Stimulated activated naive CD4-positive, alpha-beta T cell treated with Interleukin-2 at 50 U/mL for 16 hours (primary cell): ENCODE measurements around the gene MYH7B.

ENCODE experiments used
- DNase-seq: peaks from one replicate; lab custom pipeline; 2025; lab: John Stamatoyannopoulos, UW

Gene MYH7B

GRCh38 chr20:34945315-34946077 lies 10.2 kb upstream of the MYH7B start:
- no peak for DNase-seq

- DNase-seq = no peak
These were observed 9.0 kb upstream of the MYH7B start for GRCh38 chr20:34946661-34947060.

GRCh38 chr20:34947336-34947735 lies 8.3 kb upstream of the MYH7B start:
- DNase-seq = no peak

DNA sequence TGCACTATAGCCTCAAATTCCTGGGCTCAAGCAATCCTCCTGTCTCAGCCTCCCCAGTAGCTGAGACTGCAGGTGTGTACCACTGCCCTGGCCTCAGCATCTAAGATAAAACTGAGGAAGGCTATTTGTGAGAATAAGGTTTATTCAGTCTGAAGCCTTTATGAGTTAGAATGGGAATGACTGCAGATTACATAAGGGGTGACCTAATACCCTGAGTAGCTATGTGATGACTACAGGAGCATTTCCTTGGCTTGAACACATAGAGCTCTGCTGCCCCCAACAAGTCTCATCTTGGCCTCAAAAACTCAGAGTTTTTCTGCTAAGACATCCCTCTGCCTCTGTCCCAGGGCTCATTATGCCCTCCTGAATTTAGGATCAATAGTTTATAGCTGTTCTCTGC lies 7.6 kb upstream of the MYH7B start:
- DNase-seq = no peak

GRCh38 chr20:34949120-34949519 lies 6.5 kb upstream of the MYH7B start:
- no peak for DNase-seq

- no peak for DNase-seq
These were observed 4.4 kb upstream of the MYH7B start for GRCh38 chr20:34951252-34951651.

- DNase-seq = no peak
These were observed 4.0 kb upstream of the MYH7B start for GRCh38 chr20:34951652-34952051.

- no peak for DNase-seq
These were observed 3.0 kb upstream of the MYH7B start for GRCh38 chr20:34952671-34953070.

- DNase-seq = no peak
These were observed 1.7 kb upstream of the MYH7B start for GRCh38 chr20:34953960-34954359.

GRCh38 chr20:34954904-34955230 lies 801 bp upstream of the MYH7B start:
- DNase-seq = no peak

GRCh38 chr20:34956041-34956458 lies 382 bp downstream of the MYH7B start:
- no peak for DNase-seq

DNA sequence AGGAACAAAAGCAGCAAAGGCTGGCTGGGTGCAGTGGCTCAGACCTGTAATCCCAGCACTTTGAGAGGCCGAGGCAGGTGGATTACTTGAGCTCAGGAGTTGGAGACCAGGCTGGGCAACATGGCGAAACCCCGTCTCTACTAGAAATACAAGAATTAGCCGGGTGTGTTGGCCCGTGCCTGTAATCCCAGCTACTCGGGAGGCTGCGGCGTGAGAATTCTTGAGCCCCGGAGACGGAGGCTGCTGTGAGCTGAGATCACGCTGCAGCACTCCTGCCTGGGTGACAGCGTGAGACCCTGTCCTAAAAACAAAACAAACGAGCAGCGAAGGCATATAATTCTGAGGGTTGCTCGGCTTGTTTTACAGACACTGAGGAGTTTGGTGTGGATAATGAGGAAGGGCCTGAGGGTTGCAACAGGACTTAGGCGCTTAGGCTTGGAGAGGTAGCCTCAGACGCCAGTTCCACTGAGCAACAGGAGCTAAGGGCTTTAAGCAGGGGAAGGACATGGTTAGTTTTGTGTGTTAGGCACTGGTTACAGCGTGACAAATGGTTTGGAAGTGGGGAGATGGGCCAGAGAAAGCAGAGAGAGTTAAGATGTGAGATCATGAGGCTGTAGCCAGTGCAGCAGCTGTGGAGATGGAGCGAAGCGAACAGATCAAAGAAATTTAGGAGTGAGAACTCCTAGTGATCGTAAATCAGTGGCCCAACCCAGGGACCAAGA lies 1.2 kb downstream of the MYH7B start:
- DNase-seq = no peak

DNA sequence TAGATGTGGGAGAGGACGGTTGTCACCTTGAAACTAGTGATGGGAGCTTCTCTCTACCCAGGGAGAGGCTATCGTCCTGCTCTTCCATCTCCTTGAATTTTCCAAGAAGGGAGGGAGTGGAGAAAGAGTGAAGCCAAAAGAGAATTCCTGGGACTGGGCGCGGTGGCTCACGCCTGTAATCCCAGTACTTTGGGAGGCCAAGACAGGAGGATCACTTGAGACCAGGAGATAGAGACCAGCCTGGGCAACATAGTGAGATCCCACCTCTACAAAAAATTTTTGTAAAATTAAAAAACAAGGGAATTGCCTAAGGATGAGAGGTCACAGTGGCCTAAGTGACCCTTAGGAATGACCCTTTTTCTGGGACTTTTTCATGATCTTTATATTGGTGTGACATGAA lies 8.8 kb downstream of the MYH7B start:
- DNase-seq = no peak

DNA sequence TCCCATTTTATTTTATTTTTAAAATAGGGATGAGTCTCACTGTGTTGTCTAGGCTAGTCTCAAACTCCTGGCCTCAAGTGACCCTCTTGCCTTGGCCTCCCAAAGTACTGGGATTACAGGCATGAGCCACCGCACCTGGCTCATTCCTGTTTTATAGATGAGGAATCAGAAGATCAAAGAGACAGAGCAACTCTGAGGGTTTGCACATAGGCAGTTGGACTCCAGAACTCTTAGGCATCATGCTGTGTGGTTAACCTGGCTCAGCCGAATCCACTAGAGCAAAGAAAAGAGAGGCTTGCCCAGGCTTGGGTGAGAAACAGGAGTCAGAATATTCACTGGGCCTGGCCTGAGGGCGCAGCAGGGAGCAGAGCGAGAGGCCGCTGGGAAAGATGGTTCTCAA lies 9.4 kb downstream of the MYH7B start:
- DNase-seq = no peak

DNA sequence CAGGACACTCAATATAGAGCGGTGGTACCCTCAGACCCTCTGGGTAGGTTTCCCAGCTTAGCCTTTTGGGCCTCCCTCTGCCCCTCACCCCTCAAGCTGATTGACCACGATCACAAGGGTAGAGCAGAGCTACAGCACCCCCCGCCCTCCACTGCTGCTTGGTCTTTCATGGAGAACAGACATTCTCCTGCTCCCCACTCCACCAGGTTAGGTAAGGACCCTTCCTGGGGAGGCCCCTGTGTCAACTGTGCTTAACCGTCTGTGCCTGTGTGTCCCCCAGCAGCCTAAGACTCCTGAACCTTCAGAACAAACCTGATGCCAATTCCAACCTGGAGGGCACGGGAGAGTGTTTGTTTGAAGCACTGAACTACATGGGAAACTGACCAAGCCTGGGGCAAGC lies 11.8 kb downstream of the MYH7B start:
- no peak for DNase-seq

DNA sequence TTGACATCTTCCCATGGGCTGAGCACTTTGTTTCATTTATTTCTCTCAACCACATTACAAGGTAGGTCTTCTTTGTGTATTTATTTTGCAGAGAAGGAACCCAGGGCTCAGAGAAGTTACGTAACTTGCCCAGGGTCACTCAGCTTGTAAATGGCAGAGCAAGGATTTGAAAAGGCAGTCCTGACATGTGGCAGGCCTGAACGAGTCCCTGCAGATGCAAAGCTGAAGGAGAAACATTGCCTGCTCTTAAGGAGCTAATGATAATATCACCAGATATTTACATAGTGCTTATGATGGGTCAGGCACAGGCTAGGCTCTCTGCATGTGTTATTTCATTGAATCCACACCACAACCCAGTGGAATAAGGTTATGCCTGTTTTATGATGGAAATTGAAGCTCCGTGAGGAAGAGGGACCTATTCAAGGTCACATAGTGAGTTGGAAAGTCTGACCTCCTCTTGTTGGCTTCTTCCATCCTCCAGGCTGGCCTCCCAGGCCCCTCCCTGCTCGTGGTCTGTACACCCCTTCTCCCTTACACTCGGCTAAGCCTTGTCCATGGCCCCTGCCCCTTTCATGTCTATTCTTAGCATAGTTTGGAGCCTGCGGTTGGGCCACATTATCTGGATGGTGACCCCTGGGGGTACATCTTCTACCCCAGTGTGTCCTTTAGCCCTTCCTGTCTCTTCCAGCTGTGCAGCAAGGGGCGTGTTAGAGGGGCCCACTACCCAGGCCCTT lies 12.5 kb downstream of the MYH7B start:
- DNase-seq = no peak

- DNase-seq = no peak
These were observed 14.6 kb downstream of the MYH7B start for GRCh38 chr20:34970193-34970840.

DNA sequence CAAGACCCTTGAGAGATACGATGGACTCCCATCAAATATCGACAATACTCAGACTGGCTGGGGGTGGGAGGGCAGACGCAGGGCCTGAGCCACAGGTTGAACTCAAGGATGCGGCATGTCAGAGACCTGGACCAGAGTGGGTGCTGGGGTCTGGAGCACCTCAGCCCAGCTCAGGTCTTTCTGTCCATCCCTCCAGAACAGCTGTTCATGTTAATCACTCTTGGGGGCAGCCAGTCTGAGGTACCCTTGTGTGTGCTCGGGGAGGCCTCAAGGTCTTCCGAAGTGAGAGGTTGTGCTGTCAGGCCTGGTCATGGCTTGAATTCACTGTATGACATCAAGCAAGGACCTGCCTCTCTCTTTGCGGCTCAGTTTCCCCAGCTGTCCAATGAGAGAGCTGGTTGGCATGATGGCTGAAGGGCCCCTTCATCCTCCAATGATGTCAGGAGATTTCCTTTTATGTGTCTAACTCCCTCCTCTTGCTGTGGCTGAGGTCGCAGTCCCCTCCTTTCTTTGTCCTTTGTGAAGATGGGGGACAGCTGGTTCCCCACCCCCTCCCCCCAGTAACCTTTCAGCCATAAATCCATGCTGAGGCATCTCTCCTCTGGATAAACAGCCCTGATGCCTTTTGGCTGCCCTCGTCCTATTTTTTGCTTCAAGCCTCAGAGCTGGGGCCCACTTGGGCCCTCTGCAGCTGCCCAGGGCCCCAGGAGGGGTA lies 15.3 kb downstream of the MYH7B start:
- DNase-seq = no peak

- no peak for DNase-seq
These were observed 16.0 kb downstream of the MYH7B start for GRCh38 chr20:34971561-34972235.

GRCh38 chr20:34974246-34974645 lies 18.6 kb downstream of the MYH7B start:
- no peak for DNase-seq

- DNase-seq = no peak
These were observed 20.6 kb downstream of the MYH7B start for GRCh38 chr20:34976286-34976685.
